ENCODE measurements around the gene LAMA2. TPM values are rescaled to one million over a fixed set of nuclear protein-coding genes. Genes with fewer than 3 reads are reported as not detected.

Gene LAMA2
- total and polyA plus RNA-seq, 2 experiments from 2014 or later, result 0.91 to 6.4 TPM

DNA sequence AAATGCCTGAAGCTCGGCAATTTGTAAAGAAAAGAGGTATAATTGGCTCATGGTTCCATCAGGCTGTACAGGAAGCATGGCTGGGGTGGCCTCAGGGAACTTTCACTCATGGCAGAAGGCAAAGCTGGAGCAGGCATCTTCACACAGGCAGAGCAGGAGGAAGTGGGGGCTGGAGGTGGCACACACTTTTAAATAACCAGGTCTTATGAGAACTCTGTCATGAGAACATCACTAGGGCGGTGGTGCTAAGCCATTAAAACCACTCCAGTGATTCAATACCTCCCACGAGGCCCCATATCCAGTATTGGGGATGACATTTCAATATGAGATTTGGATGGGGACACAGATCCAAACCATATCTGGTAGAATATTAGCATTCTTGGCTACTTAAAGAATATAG lies 481.8 kb downstream of the LAMA2 start:
- Histone ChIP-seq H3K36me3 (ENCODE audit: insufficient read depth) (no peaks in the 10 kb centered on the region), H4K20me1 (replicated peaks; ENCODE audit: insufficient read depth) (no peaks in the 10 kb centered on the region), H3K27me3 (ENCODE audit: insufficient read depth) (no peaks in the 10 kb centered on the region), H3K27ac (ENCODE audit: low read depth) (no peak overlapping the region), H3K4me2 (no peak overlapping the region), H3F3A (replicated peaks; ENCODE audit: low read depth) (no peaks in the 10 kb centered on the region), H3K9me2 (ENCODE audit: insufficient read depth) (no peaks in the 10 kb centered on the region), H3K4me1 (ENCODE audit: insufficient read depth) (no peaks in the 10 kb centered on the region; the same call in 1 of the 2 replicates), H3K4me3 (no peak overlapping the region), H3K79me2 (replicated peaks; ENCODE audit: insufficient read depth) (no peaks in the 10 kb centered on the region), H2AFZ (no peak overlapping the region)
- Mint-ChIP-seq H3K4me3 (no peak overlapping the region), H3K27ac (no peak overlapping the region; the same call in 1 of the 2 replicates), H3K27me3 (ENCODE audit: insufficient read depth, low read depth, poor library complexity) (no peaks in the 10 kb centered on the region), H3K36me3 (ENCODE audit: low read depth) (no peaks in the 10 kb centered on the region), H3K9me3 (no peaks in the 10 kb centered on the region), H3K4me1 (peaks cover 8% of the 10 kb centered on the region)
- no peak for DNase-seq (ENCODE audit: low spot score)
- TF ChIP-seq ZNF462 (CRISPR knock-in tag; IDR thresholded peaks at IDR 0.05) (no peak), JUNB (IDR thresholded peaks at IDR 0.05; ENCODE audit: unreplicated experiment) (no peak), NANOG (IDR thresholded peaks at IDR 0.05; ENCODE audit: borderline replicate concordance) (no peak), EZH2 (IDR thresholded peaks at IDR 0.05; ENCODE audit: low read depth, unreplicated experiment) (no peak), ZNF114 (CRISPR knock-in tag; IDR thresholded peaks at IDR 0.05) (no peak), CREB1 (CRISPR knock-in tag; IDR thresholded peaks at IDR 0.05; ENCODE audit: low read depth) (no peak)
- TF ChIP-seq, protein P1, sequence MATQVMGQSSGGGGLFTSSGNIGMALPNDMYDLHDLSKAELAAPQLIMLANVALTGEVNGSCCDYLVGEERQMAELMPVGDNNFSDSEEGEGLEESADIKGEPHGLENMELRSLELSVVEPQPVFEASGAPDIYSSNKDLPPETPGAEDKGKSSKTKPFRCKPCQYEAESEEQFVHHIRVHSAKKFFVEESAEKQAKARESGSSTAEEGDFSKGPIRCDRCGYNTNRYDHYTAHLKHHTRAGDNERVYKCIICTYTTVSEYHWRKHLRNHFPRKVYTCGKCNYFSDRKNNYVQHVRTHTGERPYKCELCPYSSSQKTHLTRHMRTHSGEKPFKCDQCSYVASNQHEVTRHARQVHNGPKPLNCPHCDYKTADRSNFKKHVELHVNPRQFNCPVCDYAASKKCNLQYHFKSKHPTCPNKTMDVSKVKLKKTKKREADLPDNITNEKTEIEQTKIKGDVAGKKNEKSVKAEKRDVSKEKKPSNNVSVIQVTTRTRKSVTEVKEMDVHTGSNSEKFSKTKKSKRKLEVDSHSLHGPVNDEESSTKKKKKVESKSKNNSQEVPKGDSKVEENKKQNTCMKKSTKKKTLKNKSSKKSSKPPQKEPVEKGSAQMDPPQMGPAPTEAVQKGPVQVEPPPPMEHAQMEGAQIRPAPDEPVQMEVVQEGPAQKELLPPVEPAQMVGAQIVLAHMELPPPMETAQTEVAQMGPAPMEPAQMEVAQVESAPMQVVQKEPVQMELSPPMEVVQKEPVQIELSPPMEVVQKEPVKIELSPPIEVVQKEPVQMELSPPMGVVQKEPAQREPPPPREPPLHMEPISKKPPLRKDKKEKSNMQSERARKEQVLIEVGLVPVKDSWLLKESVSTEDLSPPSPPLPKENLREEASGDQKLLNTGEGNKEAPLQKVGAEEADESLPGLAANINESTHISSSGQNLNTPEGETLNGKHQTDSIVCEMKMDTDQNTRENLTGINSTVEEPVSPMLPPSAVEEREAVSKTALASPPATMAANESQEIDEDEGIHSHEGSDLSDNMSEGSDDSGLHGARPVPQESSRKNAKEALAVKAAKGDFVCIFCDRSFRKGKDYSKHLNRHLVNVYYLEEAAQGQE (IDR thresholded peaks at IDR 0.05; ENCODE audit: unreplicated experiment), result no peak
- no peak for ATAC-seq
